ENCODE data around the gene KNDC1. TPM values are rescaled to one million over a fixed set of nuclear protein-coding genes. Genes with fewer than 3 reads are reported as not detected.

Gene KNDC1
- total and polyA plus RNA-seq, 10 donors = 0.05 to 3.5 (median 1.0) TPM

GRCh38 chr10:133180965-133181639 is 21.1 kb downstream of the KNDC1 start:
- Histone ChIP-seq H3K27ac (no peak overlapping the region), H3K4me3 (no peak overlapping the region), H3K4me1 (no peaks in the 10 kb centered on the region), H3K27me3 (replicated peaks in 1 of 7) (peaks cover 0 to 34% (median 0%) of the 10 kb centered on the region in 7 donors), H3K36me3 (no peaks in the 10 kb centered on the region), H3K9me3 (no peaks in the 10 kb centered on the region)
- peak; percentile 72 for DNase-seq
- intact Hi-C loops (cut with DNase I; ENCODE audit: low total_unique reads) = no loop called here
- TF ChIP-seq POLR2AphosphoS5 (IDR thresholded peaks at IDR 0.05) = no peak
- TF ChIP-seq CTCF (IDR thresholded peaks at IDR 0.05 in 8 of 11, conservative IDR thresholded peaks at IDR 0.05 in 3 of 11) = no peak
- 80 to 93% (median 89%) methylated on average over 20 to 23 of the region's 23 CpGs for WGBS, 5 donors

GRCh38 chr10:133182190-133182589 is 22.2 kb downstream of the KNDC1 start:
- WGBS, 5 donors = 76 to 81% (median 77%) methylated on average over 5 to 14 of the region's 14 CpGs
- H3K4me1 ChIP-seq = no peaks in the 10 kb centered on the region
- TF ChIP-seq POLR2A (IDR thresholded peaks at IDR 0.05) (no peak), CTCF (IDR thresholded peaks at IDR 0.05 in 8 of 11, conservative IDR thresholded peaks at IDR 0.05 in 3 of 11) (no peak), POLR2AphosphoS5 (IDR thresholded peaks at IDR 0.05) (no peak)
- H3K27ac ChIP-seq = no peak overlapping the region
- no peaks in the 10 kb centered on the region for H3K9me3 ChIP-seq
- H3K4me3 ChIP-seq = no peak overlapping the region
- H3K27me3 ChIP-seq (replicated peaks in 1 of 7) = peaks cover 0 to 45% (median 0%) of the 10 kb centered on the region in 7 donors
- H3K36me3 ChIP-seq = no peaks in the 10 kb centered on the region
- DNase-seq = no peak
- intact Hi-C loops (cut with DNase I; ENCODE audit: low total_unique reads) = no loop called here

GRCh38 chr10:133182791-133183645 is 23.0 kb downstream of the KNDC1 start:
- no peaks in the 10 kb centered on the region for H3K36me3 ChIP-seq
- H3K27me3 ChIP-seq (replicated peaks in 1 of 7) = peaks cover 0 to 50% (median 0%) of the 10 kb centered on the region in 7 donors
- no peak overlapping the region for H3K27ac ChIP-seq
- DNase-seq = no peak
- no peak for TF ChIP-seq POLR2AphosphoS5 (IDR thresholded peaks at IDR 0.05)
- TF ChIP-seq CTCF (IDR thresholded peaks at IDR 0.05 in 8 of 11, conservative IDR thresholded peaks at IDR 0.05 in 3 of 11) = no peak
- intact Hi-C loops (cut with DNase I; ENCODE audit: low total_unique reads) = no loop called here
- no peak overlapping the region for H3K4me3 ChIP-seq
- 91 to 96% (median 93%) methylated on average over 60 to 66 of the region's 66 CpGs for WGBS, 5 donors
- no peaks in the 10 kb centered on the region for H3K9me3 ChIP-seq
- no peaks in the 10 kb centered on the region for H3K4me1 ChIP-seq
